GM12864 (cell line): ENCODE measurements around the gene BMI1.

ENCODE experiments used
- DNase-seq: peaks from one replicate; pipeline ENCODE4 v3.0.0-alpha.2; 2011; ENCODE audit warnings: low read depth
- H3K4me3 ChIP-seq: 2 replicates; pipeline ENCODE4 v1.5.1; 2011; ENCODE audit warnings: mild to moderate bottlenecking, low read depth, low read length, control low read depth
- CTCF ChIP-seq: IDR thresholded peaks from 2 replicates; pipeline ENCODE4 v1.5.1; 2011; ENCODE audit warnings: low read depth, mild to moderate bottlenecking, moderate library complexity, low read length, control low read depth, inconsistent platforms; ENCODE audit errors: missing control alignments

The BMI1 gene

DNA sequence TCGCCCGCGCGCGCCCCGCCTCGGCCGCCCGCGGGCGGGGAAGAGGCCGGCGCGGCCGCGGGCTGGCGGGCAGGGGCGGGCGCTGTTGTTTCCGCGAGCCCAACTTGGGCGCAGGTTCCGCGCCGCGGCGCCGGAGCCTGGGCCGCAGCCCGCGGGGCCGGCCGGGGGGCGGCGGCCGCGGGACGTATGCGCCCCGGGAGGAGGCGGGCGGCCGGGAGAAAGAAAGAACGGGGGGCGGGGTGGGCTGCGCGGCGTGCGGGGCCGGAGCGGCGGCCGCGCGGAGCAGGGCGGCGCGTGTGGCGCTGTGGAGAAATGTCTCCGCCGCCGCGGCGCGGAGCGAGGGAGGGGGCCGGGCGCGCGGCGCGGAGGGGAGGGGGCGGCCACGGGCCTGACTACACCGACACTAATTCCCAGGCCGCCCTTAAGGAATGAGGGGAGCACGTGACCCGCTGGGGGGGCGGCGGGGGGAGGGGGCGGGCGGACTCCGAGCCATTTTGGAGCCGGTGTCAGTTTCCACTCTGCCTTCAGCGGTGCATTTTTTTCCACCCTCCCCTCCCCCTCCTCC, at the start of gene BMI1:
Gene BMI1, plus strand, starts transcription at position 509 of the 565 bp plus-strand sequence. CDS start 5,351 bp downstream, outside the sequence.
- H3K4me3 ChIP-seq: peak within 1 kb of the TSS; percentile 95
- no peak for DNase-seq
- no peak for TF ChIP-seq CTCF

- TF ChIP-seq CTCF: no peak
- DNase-seq: no peak
- H3K4me3 ChIP-seq: no peak overlapping the region
Observed at GRCh38 chr10:22271786-22272185, 49.1 kb upstream of the BMI1 start.

DNA sequence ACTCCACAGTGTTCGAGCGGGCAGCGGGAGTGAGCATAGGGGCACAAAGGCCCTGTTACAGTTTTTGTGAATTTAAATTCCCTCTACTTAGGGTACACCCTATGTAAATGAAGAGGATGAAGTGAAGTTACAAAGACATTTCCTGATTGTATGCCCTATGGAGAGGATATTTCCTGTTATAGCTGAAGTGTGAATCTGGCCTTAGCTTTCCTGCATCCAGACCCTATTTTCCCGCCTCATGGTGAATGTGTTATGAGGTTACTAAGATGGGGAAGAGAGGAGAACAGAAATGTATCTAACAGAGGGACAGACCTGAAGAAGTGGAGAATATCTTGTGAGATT, 42.5 kb upstream of the BMI1 start:
- no peak overlapping the region for H3K4me3 ChIP-seq
- no peak for TF ChIP-seq CTCF
- no peak for DNase-seq

DNA sequence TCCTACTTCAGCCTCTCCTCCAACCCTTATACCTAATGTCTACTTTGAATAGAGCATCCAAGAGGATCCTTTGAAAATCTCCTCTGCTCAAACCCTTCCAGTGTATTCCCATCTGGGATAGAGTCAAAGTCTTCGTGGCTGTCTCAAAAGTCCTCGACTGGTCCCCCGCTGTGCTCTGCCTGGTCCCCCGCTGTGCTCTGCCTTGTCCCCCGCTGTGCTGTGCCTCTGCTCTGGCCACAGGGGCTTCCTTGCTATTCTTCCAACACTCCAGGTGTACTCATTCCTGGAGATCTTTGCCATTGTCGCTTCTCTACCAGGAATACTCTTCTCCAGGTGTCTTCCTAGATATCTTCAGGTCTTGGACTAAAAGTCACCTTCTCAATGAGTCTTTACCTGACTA, 40.8 kb upstream of the BMI1 start:
- no peak for TF ChIP-seq CTCF

GRCh38 chr10:22285130-22285529, 35.8 kb upstream of the BMI1 start:
- DNase-seq: no peak
- H3K4me3 ChIP-seq: no peak overlapping the region

More for the DNA sequence above, 40.8 kb upstream of the BMI1 start:
- no peak for DNase-seq
- H3K4me3 ChIP-seq: no peak overlapping the region

DNA sequence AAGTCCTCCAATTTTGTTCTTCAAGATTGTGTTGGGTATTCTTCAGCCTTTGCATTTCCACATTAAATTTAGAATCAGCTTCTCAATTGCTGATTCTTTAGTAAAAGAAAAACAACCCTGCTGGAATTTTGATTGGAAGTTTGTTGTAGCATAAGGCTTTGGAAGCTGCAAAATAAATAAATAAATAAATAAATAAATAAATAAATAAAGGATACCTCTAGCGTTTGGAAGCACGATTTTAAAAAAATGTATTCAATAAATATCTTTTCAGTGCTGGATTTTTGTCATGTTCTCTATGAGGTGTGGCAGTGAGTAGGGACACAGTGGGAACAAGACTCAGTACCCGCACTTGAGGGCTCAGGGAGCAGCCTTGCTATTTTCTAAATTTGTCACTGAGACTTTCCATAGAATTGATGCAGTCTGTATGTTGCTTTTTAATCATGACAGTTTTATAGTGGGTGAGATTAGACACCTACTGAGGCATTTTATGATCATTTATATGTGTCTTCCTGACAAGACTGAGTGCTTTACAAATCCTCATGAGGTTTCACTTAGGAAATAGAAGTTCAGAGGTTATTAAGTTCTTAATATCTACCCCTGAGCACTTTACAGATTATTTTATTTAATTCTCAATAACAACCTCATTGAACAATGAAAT, 27.0 kb upstream of the BMI1 start:
- TF ChIP-seq CTCF: no peak
- no peak for DNase-seq
- no peak overlapping the region for H3K4me3 ChIP-seq

More at GRCh38 chr10:22285130-22285529, 35.8 kb upstream of the BMI1 start:
- no peak for TF ChIP-seq CTCF

GRCh38 chr10:22294694-22295093, 26.2 kb upstream of the BMI1 start:
- DNase-seq: no peak
- no peak overlapping the region for H3K4me3 ChIP-seq
- TF ChIP-seq CTCF: no peak
